ENCODE results near the gene CAND2. TPM values are rescaled to one million over a fixed set of nuclear protein-coding genes. Genes with fewer than 3 reads are reported as not detected.

The CAND2 gene
- total and polyA plus RNA-seq, 2 of the 8 experiments (the other 6 are each of a cell fraction or from before 2014, with no cell fraction given): 8.7 TPM

GRCh38 chr3:12810961-12811360, 14.5 kb downstream of the CAND2 start (continued):
- TF ChIP-seq HDAC6 (IDR thresholded peaks at IDR 0.05; ENCODE audit: low read depth, low read length) (no peak), CREB1 (IDR thresholded peaks at IDR 0.05) (no peak), KDM1A (IDR thresholded peaks at IDR 0.05; ENCODE audit: borderline replicate concordance, low read length) (no peak), KDM5A (IDR thresholded peaks at IDR 0.05; ENCODE audit: low read length) (no peak), ATF3 (IDR thresholded peaks at IDR 0.05; ENCODE audit: insufficient read depth, low read depth, low read length) (no peak)
- TF ChIP-seq, protein P1, sequence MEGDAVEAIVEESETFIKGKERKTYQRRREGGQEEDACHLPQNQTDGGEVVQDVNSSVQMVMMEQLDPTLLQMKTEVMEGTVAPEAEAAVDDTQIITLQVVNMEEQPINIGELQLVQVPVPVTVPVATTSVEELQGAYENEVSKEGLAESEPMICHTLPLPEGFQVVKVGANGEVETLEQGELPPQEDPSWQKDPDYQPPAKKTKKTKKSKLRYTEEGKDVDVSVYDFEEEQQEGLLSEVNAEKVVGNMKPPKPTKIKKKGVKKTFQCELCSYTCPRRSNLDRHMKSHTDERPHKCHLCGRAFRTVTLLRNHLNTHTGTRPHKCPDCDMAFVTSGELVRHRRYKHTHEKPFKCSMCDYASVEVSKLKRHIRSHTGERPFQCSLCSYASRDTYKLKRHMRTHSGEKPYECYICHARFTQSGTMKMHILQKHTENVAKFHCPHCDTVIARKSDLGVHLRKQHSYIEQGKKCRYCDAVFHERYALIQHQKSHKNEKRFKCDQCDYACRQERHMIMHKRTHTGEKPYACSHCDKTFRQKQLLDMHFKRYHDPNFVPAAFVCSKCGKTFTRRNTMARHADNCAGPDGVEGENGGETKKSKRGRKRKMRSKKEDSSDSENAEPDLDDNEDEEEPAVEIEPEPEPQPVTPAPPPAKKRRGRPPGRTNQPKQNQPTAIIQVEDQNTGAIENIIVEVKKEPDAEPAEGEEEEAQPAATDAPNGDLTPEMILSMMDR (IDR thresholded peaks at IDR 0.05; ENCODE audit: control extremely low read depth in 1 of 3, insufficient read depth in 1 of 3, low read depth in 1 of 3, low read length in 3 of 3): no peak

All from H1 (cell line).